GM18861 (cell line): ENCODE measurements around the gene EPAS1.

ENCODE experiments used
- ATAC-seq: cut with Tn5 transposase; IDR thresholded peaks from one replicate; pipeline ENCODE4 v1.9.1; 2021; ENCODE audit not compliant: unreplicated experiment

EPAS1 gene

DNA sequence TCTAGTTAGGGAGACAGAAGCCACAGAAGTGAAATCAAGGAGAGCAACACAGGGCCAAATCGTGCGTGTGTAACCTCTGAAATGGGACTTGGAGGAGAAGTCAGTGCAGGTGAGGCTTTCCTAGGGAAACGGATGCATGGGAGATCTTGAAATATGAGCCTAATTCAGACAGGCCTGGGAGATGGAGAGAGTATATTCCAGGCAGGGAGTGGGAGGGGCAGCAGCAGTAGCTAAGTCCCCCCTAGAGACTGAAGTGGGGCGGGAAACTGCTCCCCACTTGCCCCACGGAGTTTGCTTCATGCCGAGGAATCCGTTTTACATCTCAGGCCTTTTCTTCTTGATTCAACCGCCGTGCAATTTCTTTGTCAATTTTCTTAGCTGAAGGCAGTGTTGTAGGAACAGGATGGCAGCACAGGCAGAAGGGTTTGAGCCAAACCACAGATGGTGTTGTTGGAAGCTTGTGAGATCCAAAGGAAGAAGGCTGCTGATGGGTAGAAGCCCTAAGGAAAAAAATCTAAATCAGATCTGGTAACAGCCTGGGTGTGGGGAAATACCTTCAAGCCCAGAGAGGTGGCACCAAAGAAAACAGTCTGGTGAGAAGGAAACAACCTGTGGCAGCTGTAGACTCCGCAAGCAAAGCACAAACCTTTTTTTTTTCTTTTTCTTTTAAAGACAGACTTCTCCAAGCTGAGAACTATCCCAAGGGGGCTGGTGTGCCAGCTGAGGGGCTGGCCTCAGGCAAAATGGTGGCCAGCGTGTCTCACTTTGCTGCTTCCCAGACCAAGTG, 40.2 kb downstream of the EPAS1 start:
- ATAC-seq, result no peak

DNA sequence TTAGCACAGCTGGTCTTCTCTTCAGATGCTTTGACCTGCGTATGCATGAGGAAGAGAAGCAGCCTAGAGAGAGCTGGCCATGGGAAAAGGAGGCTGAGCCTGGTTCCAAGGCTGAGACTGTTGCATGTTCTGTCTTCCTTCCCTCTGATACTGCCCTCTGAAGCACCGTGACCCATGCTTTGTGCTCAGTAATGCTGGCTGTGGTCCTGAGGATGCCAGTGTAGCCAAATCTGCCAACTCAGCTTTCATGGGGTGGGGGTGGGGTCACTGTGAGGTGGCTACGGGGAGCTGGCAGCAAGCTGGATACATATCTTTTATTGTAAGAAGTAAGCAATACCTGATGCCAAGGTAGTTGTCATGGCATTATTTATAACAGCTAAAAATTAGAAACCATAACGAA, 41.5 kb downstream of the EPAS1 start:
- ATAC-seq, result no peak

DNA sequence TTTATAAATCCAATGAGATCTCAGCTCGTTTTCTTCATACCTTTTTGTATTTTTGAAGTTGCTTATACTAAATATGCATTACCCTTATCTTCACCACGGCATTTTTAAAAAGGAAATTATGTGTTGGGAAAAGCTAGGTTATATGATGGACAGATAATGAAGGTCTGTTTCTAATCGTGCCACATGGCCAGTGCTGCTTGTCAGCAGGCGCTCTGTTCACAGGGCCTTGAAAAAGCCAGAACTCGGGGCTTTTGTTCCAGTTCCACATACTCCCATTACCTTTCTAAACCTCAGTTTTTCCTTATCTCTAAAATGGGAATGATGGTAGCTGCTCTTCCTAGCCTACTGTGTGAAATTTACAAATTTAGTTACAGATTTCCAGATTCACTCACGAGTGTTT, 42.0 kb downstream of the EPAS1 start:
- no peak for ATAC-seq

DNA sequence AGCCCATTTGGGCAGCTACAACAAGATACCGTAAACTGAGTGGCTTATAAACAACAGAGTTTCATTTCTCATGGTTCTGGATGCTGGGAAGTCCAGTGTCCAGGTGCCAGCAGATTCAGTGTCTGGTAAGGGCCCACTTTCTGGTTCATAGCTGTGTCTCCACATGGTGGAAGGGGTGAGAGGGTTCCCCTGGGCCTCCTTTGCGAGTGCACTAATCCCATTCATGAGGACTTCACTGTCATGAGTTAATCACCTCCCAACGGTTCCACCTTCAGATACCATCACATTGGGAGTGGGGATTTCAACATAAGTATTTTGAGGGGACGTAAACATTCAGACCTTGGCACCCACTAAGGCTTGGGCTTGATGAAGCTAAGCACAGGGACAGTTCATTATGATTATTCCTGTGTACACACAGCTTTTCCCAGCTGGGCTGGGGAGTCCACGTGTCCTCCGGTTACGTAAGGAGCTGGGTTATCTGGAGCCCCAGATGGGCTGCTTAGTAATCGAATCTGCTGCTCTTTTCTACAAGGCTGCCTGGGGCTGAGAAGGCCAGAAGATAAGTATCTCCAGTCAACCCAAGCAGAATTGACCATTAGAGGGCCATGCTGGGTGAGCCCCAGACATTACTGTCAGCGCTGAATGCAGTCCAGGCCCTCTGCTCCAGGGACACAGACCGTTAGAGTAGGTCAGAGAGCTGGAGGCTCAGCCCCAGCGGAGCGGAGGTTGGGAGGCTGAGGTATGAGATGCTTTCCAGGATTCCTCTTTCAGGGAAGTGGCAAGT, 42.7 kb downstream of the EPAS1 start:
- no peak for ATAC-seq

DNA sequence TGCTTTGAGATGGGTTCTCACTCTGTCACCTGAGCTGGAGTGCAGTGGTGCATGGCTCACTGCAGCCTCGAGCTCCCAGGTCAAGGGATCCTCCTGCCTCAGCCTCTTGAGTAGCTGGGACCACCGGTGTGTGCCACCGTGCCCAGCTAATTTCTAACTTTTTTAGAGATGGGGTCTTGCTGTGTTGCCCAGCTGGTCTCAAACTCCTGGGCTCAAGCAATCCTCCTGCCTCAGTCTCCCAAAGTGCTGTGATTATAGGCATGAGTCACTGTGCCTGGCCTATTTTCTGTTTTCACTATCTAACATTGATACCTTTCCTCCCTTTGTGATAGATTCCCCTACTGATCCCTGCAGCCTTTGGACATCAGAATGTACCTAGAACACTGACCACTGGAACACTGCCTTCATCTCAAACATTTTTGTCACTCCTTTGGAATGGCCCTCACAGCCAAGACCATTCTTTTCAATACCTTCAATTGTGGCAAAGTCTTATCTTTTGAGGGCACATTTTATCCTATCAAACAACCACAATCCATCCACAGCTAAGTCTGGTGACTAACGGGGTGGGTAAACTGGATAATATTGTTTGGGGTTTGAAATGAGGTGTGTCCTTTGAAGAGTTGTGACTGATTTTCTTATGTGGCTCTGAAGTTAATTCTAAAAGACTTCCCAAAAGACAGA, 43.7 kb downstream of the EPAS1 start:
- no peak for ATAC-seq

DNA sequence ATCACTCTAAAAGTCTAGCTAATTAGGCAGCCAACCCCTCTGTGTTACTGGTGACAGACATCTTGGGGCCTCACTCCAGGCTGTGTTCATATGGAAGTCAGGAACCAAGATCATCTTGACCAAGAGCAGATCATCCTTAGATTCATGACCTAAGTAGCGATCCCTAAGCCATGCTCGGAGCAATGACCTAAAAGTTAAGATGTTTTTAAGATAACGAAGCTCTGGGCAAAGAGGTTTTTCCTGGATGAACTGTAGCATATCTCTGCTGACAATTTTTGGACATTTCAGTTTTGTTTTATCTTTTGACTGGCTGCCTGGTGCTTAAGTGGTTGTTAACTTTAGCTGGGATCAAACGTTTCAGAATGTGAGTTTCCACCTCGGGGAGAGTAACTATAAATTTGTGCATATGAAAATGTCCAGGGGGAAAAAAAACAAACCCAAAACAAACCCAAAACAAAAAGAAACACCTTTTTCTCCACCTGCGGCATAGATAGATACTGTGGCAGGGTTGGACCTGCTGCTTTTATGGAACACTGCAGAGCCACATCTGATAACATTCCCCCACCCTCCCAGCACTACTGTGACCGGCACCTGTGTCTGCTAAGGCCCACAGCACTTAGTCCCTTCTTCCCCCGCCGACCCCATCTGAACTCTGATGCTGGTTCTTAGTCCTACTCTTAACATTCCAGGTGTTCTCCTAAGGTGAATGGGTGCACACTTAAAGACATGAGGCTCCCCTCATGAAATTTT, 45.5 kb downstream of the EPAS1 start:
- no peak for ATAC-seq

DNA sequence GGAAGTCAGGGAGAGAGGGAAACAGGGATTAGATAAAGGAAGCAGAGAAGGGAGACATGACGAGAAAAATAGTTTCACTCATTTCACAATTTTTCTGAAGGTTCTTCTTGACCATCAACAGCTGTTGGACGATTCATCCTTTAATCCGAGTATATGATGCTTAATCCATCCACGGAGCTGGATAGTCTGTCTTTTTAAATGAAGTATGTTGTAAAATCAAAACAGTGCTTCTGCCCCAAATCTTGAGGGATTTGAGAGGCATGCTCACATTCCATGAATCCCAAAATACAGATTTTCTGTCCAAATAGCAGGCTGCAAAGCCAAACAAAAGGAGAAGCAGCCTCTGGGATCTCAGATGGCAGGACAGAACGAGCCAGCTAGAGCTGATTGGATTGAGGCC, 47.5 kb downstream of the EPAS1 start:
- no peak for ATAC-seq

DNA sequence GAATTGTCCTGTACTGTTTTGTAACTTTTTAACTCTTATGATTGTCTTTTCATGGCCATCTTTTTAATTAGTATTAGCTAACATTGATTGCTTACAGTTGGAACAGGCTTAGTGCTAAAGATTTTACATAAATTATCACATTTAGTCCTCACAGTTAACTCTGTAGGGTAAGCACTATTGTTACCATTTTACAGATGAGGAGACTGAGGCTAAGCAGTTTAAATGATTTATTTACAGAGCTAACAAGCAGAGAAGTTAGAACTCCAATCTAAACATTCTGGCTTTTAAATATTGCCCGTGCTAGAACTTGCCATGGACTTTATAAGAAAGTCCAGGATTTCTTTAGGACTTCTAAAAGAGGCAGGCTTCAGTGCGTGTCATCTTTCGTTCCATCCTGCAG, 48.6 kb downstream of the EPAS1 start:
- ATAC-seq, result no peak

DNA sequence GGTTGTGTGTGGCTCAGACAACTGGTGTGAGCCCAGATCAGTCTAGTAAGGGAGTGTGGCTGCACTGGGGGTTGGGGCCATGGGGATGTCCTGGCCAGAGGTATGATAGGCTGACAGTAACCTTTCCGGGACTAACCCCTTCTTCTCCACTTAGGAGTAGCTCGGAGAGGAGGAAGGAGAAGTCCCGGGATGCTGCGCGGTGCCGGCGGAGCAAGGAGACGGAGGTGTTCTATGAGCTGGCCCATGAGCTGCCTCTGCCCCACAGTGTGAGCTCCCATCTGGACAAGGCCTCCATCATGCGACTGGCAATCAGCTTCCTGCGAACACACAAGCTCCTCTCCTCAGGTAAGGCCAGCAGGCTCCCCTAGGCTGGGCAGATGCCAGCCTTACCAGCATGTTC, 49.5 kb downstream of the EPAS1 start:
- ATAC-seq, result no peak

DNA sequence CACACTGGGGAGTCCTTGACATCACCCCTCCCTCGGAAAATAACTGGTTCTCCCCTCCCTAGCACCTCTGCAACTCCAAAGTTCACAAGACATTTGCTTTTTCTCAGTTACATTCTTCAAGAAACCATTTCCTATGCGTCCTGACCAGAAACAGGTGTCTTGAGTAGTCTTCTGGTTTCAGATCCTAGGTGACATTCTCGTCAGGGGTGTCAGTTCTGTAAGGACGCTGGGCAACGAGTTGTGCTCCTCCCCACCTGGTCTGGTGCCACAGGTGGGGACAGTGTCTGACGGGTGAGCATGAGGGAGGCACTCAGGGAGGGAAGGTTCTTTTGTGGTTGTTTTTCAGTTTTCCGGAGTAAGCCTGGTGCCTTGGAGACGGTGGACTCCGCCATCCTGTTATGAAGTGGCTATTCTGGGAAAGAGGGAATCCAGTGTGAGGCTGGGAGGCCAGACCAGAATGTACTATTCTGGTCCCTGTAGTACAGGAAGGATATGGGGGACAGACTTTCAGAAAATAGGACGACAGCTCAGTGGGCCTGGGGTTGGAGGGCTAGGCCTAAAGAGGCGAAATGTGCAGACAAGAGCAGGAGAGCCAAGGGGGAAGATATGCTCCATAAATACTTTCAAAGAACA, 50.6 kb downstream of the EPAS1 start:
- ATAC-seq, result no peak

DNA sequence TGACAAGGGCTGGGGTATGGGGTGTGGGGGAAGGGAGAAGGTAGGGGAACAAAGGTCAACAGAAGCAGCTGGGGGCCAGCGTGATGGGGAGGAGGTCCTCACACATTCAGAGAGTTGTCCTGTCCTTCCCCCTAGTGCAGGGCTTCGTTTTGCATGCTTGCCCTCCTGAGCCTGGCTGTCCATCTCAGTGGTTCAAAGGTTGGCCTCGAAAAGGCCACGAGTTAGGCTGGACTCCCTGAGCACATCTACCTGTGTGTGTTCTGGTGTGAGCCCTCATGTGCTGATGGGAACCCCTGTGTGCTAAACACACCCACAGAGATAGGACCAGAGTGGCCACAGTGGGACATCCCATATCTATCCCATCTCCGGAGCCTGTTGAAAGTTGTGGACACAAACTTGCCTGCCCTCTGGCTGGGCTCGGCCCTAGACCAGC, 51.9 kb downstream of the EPAS1 start:
- no peak for ATAC-seq

DNA sequence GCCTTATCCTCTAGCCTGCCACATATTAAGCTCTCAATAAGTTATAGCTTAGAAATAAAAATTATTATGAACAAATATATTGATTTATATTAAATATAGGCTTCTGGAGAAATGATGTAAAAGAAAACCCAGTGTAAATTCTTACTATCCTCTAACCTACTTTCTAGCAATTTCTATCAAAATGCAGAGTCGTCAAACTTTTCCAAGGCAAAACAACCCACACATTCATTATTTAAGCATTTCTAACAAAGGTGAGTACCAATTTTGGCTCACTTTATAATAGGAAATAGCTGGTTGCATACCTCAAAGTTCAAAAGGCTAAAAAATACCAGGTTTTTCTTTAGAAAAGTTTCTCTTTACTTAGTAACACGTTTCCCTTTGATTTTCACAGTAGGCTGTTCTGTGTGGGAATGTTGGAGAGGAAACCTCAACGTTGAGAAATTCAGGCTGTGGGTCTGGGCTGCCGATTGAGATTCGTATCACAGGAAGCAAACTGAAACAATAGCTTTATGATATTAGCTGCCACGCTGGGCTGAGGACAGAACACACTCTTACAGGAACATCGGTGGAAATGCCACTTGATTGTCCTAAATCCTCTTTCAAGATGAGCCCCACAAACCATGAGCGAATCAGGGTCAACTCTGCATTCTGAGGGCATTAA, 53.0 kb downstream of the EPAS1 start:
- no peak for ATAC-seq

DNA sequence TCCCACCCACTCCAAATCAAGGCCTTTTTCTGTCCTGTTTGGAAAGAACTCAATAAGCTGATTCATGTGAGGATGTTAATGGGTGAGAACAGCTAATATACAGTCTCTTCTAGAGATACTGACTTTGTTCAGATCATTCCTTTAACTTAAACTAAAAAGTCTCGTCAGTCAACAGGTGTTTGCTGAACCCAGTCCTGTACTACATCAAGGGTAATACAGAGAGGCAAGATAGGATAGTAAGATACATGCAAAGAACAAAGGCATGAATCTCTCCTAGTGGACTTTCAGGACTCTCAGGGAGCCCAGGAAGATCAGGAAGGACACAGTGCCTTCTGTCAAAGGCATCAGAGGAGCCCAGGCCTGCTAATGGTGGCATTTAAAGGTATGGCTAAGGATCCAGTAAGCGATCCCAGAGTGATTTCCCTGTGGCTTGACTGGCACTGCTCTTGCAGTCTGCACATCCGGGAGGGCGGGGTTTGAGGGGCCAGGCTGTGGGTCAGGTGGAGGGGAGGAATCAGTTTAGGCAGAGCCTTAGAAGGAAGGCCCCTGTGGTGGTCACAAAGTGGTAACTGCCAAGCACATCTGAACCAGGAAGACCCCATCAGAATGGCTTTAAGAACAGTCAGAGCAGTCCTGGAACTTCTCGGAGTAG, 54.0 kb downstream of the EPAS1 start:
- no peak for ATAC-seq

DNA sequence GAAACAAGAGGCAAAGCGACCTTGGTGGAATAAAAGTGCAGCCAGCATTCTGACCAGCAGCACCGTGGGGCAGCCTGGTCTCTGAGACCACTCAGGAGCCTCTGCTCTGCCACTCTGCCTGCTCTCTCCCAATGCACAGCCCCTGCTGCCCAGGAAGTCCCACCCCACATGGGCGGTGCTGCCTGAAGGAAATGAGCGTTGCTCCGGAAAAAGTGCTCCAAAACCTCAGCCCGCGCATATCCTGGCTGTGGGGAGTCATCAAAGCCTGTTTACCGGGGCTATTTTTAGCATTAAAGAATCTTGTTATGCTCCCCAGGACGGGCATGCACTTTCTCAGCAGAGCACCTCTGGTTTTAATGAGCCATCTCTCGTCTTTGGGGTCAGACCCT, 54.5 kb downstream of the EPAS1 start:
- no peak for ATAC-seq

DNA sequence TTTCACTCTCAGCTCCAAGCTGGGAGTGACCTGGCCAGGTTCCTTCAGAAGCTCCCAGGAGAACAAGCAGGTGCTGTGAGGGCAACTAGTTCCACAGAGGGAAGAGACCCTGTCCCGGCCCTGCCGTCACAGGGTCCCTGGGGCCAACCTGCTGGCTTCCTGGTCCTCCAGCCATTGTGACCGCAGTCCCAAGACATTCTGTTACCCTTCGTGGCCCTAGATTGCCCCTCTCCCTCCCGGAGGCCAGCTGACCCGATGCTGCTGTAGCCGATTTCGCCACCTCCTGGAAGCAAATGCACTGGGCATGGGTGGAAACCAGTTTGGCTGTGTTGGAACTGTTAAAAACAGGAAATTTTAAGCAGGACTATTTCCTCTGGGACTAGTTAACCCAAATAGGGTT, 55.4 kb downstream of the EPAS1 start:
- no peak for ATAC-seq

DNA sequence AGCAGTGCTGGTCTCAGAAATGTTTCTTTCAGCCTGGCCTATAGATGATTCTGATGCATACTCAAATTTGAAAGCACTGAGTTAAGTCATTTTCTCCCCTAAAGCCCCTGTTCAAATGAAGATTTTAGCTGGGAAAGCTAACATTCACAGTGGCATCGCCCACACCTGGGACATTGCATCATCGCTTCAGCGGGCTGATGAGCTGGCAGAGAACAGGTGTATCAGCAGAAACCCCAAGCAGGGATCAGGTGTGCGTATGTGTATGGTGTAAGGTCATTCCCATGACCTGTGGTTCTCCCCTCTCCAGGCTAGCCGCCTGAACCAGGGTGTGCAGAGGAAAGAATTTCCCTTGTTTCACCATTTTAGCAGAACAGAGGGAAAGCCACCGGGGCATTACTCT, 56.3 kb downstream of the EPAS1 start:
- ATAC-seq, result no peak

DNA sequence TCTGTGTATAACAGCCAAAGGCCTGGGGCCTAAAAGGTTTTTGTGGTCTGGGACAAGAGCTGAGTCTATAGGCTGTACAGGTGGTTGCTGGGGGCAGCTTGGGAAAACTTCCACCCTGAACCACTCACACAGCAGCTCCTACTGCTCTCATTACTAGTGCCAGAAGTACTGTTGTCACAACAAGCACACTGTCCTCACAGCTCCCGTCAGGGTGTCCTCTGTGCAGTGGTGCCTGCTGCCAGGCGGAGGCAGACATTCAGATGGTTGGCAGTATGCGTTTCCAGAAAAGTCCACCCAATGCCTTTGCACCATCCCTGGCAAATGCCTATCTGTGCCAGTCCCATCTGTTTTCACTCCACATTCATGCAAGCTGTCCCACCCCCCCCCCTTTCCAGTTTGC, 58.5 kb downstream of the EPAS1 start:
- no peak for ATAC-seq

DNA sequence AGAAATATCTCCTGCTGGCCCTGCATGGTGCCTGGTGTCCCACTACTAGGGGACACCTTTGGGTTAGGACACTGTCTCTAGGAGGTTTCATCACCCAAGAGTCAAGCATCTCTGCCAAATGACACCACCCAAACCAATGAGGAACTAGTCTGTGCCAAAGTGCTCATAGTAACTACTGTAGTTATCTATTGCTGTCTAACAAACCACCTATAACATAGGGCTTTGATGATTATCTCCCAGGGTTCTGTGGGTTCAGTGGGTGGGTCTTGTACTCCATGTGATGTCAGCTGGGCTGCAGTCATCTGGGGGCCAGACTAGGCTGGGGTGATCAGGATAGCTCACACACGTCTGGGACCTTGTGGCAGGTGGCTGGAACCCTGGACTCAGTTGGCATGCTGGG, 59.8 kb downstream of the EPAS1 start:
- ATAC-seq, result no peak

DNA sequence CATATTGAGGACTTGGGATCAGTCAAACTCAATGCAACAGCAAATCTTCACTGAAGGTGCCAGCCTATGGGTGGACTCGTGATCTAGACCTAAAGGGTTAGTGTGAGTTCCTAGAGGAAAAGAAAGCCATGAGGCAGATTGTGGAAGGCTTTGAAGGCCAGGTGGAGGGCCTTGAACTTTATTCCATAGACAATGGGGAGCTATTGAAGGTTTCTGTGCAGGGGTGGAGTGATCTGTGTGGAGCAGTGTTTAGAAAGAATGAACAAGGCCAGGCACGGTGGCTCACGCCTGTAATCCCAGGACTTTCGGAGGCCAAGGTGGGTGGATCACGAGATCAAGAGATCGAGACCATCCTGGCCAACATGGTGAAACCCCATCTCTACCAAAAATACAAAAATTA, 61.5 kb downstream of the EPAS1 start:
- no peak for ATAC-seq

DNA sequence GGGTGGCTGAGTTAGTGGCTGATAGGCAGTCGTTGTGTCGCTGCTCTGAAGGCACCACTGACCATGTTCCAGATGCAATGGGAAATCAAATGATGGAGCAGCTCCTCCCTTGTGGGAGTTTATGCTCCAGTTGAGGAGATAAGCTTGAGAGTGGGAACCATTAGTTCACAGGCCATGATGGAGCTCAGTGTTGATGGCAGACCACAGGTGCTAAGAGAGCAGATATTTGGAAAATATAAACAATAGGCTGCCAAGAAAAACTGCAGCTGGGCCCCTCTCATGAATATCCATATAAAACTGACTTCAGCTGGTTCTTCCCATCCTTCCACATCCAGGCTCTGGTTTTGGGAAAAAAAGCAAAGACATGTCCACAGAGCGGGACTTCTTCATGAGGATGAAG, 63.1 kb downstream of the EPAS1 start:
- no peak for ATAC-seq
